GM21576 (cell line): ENCODE results near the gene HIVEP1.

Experiments used
- ATAC-seq: cut with Tn5 transposase; IDR thresholded peaks from one replicate; pipeline ENCODE4 v1.9.1; 2021; ENCODE audit warnings: mild to moderate bottlenecking, moderate library complexity; ENCODE audit not compliant: unreplicated experiment

The HIVEP1 gene

GRCh38 chr6:12181481-12181880 is 169.4 kb downstream of the HIVEP1 start:
- ATAC-seq: no peak

DNA sequence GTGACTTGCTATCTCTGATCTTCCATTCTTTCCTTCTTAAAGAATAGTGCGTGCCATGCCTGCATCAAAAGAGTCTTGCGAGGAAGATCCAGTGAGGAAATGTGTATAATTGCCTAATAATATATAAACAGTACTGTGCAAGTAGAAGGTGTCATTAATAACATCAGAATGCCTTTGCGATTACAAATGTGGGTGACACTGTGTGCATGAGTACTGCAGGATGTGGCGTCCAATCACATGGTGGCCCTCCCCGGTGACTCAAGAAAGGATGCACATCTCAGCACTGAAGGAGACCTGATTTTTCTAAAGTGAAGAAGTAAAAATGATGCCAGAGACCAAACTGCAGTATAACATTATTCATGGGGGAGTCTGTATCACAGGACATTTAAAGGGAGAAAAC is 170.6 kb downstream of the HIVEP1 start:
- no peak for ATAC-seq

GRCh38 chr6:12185081-12185673 is 173.1 kb downstream of the HIVEP1 start:
- ATAC-seq: no peak

GRCh38 chr6:12186528-12186927 is 174.4 kb downstream of the HIVEP1 start:
- no peak for ATAC-seq

DNA sequence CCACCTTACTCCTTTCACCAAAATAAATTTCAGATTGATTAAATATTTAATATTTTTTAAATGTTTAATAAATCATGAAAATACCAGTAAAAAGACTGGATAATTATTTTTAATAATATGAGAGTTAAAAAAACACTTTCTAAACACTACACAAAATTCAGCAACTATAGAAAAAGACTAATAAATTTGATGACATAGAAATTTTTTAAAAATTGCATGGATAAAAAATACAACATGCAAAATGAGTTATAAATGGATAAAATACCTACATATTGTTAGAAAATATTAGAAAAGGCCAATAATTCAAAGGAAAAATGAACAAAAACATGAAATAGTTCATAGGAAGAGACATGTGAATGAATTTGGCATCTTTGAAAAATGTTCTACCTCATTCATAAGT is 177.0 kb downstream of the HIVEP1 start:
- no peak for ATAC-seq

GRCh38 chr6:12189661-12190060 is 177.5 kb downstream of the HIVEP1 start:
- no peak for ATAC-seq

GRCh38 chr6:12190252-12190651 is 178.1 kb downstream of the HIVEP1 start:
- ATAC-seq: no peak

GRCh38 chr6:12196326-12196936 is 184.3 kb downstream of the HIVEP1 start:
- no peak for ATAC-seq

DNA sequence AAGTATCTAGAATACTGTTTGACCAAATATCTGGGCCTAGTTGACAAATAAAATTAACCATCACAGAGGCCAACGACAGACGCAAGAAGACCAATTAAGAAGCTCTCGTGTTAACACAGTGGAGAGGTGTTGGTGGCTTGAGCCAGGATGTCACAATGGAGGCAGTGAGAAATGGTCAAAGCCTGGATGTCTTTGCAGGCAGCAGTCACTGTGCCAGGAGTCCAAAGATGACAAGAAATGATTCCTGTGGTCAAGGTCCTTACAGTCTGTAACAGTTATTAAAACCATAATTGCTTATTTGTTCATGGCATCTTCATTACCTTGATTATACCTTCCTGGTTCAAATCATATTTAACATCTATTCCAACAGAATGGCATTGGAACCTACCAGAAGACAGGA is 186.7 kb downstream of the HIVEP1 start:
- no peak for ATAC-seq

- ATAC-seq: no peak
These were observed 188.0 kb downstream of the HIVEP1 start for GRCh38 chr6:12200015-12200564.

DNA sequence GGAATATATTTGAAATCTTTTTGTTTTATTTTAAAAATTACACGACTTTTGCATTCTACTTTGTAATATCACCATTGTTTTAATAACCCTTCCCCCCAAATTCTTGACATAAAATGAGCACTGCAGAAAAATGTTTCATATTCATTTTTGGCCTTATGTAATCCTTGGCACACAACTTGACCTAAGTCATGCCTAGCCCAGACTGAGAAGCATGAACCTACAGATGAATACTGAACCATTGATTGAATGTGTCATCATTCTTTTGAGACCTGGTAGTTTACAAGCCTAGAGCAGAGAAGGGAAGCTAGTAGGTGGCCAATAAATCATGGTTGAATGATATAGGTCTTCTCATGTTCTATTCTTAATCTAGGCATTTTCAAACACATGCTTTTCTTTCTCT is 188.6 kb downstream of the HIVEP1 start:
- ATAC-seq: no peak

DNA sequence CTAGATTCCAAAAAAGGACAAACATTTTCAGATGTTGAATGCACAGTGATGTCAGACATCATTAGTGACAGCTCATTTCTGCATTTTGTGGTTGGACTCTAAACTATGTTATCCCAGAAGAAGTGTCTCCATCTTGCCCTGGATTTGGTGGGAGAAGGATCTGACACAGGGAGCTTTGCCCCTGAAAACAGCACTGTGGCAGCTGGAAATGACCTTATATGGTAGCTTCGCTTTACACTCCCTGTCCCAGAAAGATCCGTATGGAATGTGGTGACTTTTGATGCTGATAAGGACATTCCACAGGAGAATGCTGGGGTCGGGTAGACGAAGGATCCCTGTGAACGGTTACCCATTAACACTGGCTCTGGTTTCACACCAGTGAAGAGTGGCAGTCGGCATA is 190.9 kb downstream of the HIVEP1 start:
- no peak for ATAC-seq

DNA sequence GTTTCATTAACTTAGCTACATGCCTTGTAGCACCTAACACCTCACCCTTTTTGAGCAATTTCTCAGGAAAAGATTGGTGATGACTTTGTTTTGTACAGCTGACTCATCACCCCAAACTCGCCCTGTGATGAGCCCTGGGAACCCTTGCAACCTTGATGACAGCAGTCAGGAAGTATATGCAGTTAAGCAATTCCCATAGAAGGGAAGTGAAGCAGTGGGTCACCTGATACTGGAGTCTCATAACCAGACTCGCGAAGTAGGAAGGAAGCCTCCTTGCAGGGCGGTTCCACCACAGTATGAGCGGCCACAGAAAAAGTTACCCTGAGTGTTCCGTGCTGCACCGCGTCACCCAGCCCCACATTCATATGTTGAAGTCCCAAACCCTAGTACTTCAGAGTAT is 196.1 kb downstream of the HIVEP1 start:
- no peak for ATAC-seq

GRCh38 chr6:12208673-12209072 is 196.6 kb downstream of the HIVEP1 start:
- ATAC-seq: no peak
